ENCODE results near the gene SLC6A13.

- TF ChIP-seq CTCF (IDR thresholded peaks at IDR 0.05) (no peak), POLR2A (IDR thresholded peaks at IDR 0.05) (no peak)
These were observed 26.2 kb downstream of the SLC6A13 start for GRCh38 chr12:236445-236844.
